K562 (cell line): ENCODE data around the gene PLXNB2. TPM values are rescaled to one million over a fixed set of nuclear protein-coding genes. Genes with fewer than 3 reads are reported as not detected.

Experiments used
- ATF7 ChIP-seq: fragments of 450-650 bp; IDR thresholded peaks from 2 replicates; pipeline ENCODE4 v1.7.1; 2014; ENCODE audit warnings: mild to moderate bottlenecking, moderate library complexity
- BRD4 ChIP-seq: fragments of 200-600 bp; sonication (generic); IDR thresholded peaks from 2 replicates; pipeline ENCODE4 v1.6.1; 2017; ENCODE audit warnings: inconsistent platforms
- CXXC5 ChIP-seq: fragments of 250-450 bp; sonication (Bioruptor Pico); IDR thresholded peaks from 2 replicates; pipeline ENCODE4 v1.8.0; 2022; ENCODE audit warnings: inconsistent platforms, mild to moderate bottlenecking, moderate library complexity
- HMG20B ChIP-seq: fragments of 250-450 bp; sonication (Bioruptor Pico); IDR thresholded peaks from 2 replicates; pipeline ENCODE4 v1.5.0; 2021; ENCODE audit warnings: mild to moderate bottlenecking
- L3MBTL2 ChIP-seq: fragments of 450-650 bp; IDR thresholded peaks from 2 replicates; pipeline ENCODE4 v1.6.1; 2016; ENCODE audit warnings: mild to moderate bottlenecking, moderate library complexity
- POLR3A ChIP-seq: IDR thresholded peaks from 2 replicates; pipeline ENCODE4 v1.6.1; 2011; ENCODE audit warnings: borderline replicate concordance, mild to moderate bottlenecking, moderate library complexity; ENCODE audit not compliant: insufficient read length, insufficient read depth; ENCODE audit errors: extremely low read depth
- RAD21 ChIP-seq, 2 experiments: fragments of 250-450 bp in 1 of 2; fragments of 450-650 bp in 1 of 2; sonication (Bioruptor Pico) in 1 of 2; formaldehyde crosslinking in 1 of 2; IDR thresholded peaks in 1 of 2; conservative IDR thresholded peaks in 1 of 2; 2 replicates each; pipeline versions ENCODE4 v1.4.0 to v1.8.0; 2020 to 2022; ENCODE audit warnings: mild to moderate bottlenecking in 2 of 2, moderate library complexity in 1 of 2
- RBBP5 ChIP-seq: fragments of 200-600 bp; sonication (generic); IDR thresholded peaks from 2 replicates; pipeline ENCODE4 v1.6.1; 2012; ENCODE audit warnings: borderline replicate concordance, mild to moderate bottlenecking, low read length, control low read depth, inconsistent platforms; ENCODE audit not compliant: insufficient read depth, poor library complexity, severe bottlenecking
- RBM39 ChIP-seq: fragments of 200-400 bp; formaldehyde crosslinking; optimal IDR thresholded peaks from 2 replicates; pipeline ENCODE3; 2018; ENCODE audit warnings: low read depth, low read length
- YBX1 ChIP-seq: fragments of 450-650 bp; IDR thresholded peaks from 2 replicates; pipeline ENCODE4 v1.7.1; 2016; ENCODE audit warnings: mild to moderate bottlenecking
- polyA plus RNA-seq, 8 experiments: library from polyadenylated mRNA; depleted of rRNA in 4 of 8; stranded (reverse) in 5 of 8; unstranded in 3 of 8; fragments of >200 nt; fragmentation: Nextera tagmentation in 2 of 8; fragmentation: Illumina TruSeq in 1 of 8; extraction: Ambion mirVana in 2 of 8; extraction: Trizol in 1 of 8; gene quantifications; 2 replicates each; pipeline versions ENCODE4 v1.2.1 to v1.2.3, GENCODE V29; 2011 to 2014; ENCODE audit warnings: inconsistent platforms in 1 of 8, missing spikeins in 1 of 8
- total RNA-seq, 7 experiments: library from RNA; depleted of rRNA in 6 of 7; stranded (reverse); fragments of >200 nt in 6 of 7; fragmentation: Illumina TruSeq in 2 of 7; extraction: Trizol in 2 of 7; gene quantifications; 2 replicates each; pipeline versions ENCODE4 v1.2.1 to v1.2.3, GENCODE V29; 2011 to 2021; ENCODE audit warnings: low replicate concordance in 1 of 7
- TF ChIP-seq, protein P1 (sequence below): sonication (generic); formaldehyde crosslinking; IDR thresholded peaks from 2 replicates; pipeline ENCODE4 v1.8.1; 2023; ENCODE audit warnings: mild to moderate bottlenecking, missing genetic modification reagents
- TF ChIP-seq, protein P2 (sequence below), 2 experiments: fragments of 450-650 bp; conservative IDR thresholded peaks; 2 replicates each; pipeline ENCODE4 v1.6.1; 2017; ENCODE audit warnings: mild to moderate bottlenecking in 2 of 2, moderate library complexity in 2 of 2
- TF ChIP-seq, protein P3 (sequence below): fragments of 450-650 bp; formaldehyde crosslinking; IDR thresholded peaks from 2 replicates; pipeline ENCODE4 v1.4.0; 2022; ENCODE audit warnings: missing genetic modification characterization
- TF ChIP-seq, protein P4 (sequence below), 2 experiments: fragments of 450-650 bp in 1 of 2; sonication (generic) in 1 of 2; formaldehyde crosslinking in 1 of 2; IDR thresholded peaks in 1 of 2; conservative IDR thresholded peaks in 1 of 2; 2 replicates each; pipeline versions ENCODE4 v1.6.1 to v1.8.1; 2016 to 2023; ENCODE audit warnings: mild to moderate bottlenecking in 2 of 2, moderate library complexity in 2 of 2, inconsistent platforms in 1 of 2, missing genetic modification reagents in 1 of 2
- TF ChIP-seq, protein P5 (sequence below): fragments of 200-800 bp; sonication (Bioruptor generic); IDR thresholded peaks from 2 replicates; pipeline ENCODE4 v1.6.1; 2017; ENCODE audit warnings: missing genetic modification characterization, missing compliant biosample characterization
- TF ChIP-seq, protein P6 (sequence below), 2 experiments: IDR thresholded peaks; 2 replicates each; pipeline ENCODE4 v1.6.1; 2011; ENCODE audit warnings: borderline replicate concordance in 1 of 2, control low read depth in 1 of 2, low read depth in 1 of 2, low read length in 1 of 2, mild to moderate bottlenecking in 1 of 2, mixed read lengths in 1 of 2, moderate library complexity in 1 of 2; ENCODE audit not compliant: insufficient read depth in 1 of 2, insufficient read length in 1 of 2, poor library complexity in 1 of 2, severe bottlenecking in 1 of 2; ENCODE audit errors: extremely low read depth in 1 of 2

The PLXNB2 gene
- total and polyA plus RNA-seq, 9 of the 15 experiments (the other 6 are each of a cell fraction or from before 2014, with no cell fraction given) = 0.15 to 45.1 (median 13.6) TPM

DNA sequence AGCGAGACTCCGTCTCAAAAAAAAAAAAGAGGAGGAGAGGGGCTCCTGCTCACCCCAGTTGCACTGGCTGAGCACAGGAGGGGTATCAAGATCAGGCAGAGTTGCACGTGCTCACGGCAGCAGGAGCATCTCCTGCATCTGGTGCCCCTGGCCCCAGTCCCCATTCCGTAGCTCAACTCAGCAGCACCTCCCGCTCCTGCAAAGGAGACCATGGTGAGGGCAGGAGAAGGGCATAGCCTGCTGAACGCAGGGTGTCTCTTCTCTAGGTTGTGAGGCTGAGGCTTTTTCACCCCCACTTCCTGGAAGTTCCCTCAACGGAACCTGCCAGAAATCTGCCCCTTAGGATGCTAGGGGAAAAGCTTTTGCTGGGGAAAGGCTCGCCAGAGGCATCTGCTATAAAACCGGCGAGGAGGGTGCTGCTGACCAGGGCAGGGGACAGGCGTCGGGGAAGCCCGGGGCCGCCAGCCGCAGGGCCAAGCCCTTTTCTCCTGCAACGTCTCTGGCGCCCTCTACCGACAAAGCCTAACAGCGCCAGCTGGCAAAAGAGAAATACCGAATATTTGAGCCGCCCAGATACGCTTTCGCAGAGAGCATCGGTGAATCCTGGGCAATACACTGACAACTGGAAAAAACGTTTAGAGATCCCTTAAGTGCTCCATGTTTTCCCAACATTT lies 34.7 kb upstream of the PLXNB2 start (continued):
- TF ChIP-seq, protein P1, sequence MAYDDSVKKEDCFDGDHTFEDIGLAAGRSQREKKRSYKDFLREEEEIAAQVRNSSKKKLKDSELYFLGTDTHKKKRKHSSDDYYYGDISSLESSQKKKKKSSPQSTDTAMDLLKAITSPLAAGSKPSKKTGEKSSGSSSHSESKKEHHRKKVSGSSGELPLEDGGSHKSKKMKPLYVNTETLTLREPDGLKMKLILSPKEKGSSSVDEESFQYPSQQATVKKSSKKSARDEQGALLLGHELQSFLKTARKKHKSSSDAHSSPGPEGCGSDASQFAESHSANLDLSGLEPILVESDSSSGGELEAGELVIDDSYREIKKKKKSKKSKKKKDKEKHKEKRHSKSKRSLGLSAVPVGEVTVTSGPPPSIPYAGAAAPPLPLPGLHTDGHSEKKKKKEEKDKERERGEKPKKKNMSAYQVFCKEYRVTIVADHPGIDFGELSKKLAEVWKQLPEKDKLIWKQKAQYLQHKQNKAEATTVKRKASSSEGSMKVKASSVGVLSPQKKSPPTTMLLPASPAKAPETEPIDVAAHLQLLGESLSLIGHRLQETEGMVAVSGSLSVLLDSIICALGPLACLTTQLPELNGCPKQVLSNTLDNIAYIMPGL (CRISPR knock-in tag) = no peak
- TF ChIP-seq, protein P2, sequence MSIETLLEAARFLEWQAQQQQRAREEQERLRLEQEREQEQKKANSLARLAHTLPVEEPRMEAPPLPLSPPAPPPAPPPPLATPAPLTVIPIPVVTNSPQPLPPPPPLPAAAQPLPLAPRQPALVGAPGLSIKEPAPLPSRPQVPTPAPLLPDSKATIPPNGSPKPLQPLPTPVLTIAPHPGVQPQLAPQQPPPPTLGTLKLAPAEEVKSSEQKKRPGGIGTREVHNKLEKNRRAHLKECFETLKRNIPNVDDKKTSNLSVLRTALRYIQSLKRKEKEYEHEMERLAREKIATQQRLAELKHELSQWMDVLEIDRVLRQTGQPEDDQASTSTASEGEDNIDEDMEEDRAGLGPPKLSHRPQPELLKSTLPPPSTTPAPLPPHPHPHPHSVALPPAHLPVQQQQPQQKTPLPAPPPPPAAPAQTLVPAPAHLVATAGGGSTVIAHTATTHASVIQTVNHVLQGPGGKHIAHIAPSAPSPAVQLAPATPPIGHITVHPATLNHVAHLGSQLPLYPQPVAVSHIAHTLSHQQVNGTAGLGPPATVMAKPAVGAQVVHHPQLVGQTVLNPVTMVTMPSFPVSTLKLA (conservative IDR thresholded peaks at IDR 0.05) = 0 out of 4 replicates have a peak, but pooled peaks of 1 of the 2 experiments have one; percentile 39
- TF ChIP-seq BRD4 (no peak), RBBP5 (no peak), RBM39 (no peak), POLR3A (no peak), L3MBTL2 (peak; percentile 27), RAD21 (CRISPR knock-in tag; conservative IDR thresholded peaks at IDR 0.05 in 1 of 2, IDR thresholded peaks at IDR 0.05 in 1 of 2) (peak; percentile 75 to 83), ATF7 (0 out of 2 replicates have a peak, but pooled peaks have one; percentile 14), CXXC5 (CRISPR knock-in tag) (no peak), HMG20B (CRISPR knock-in tag) (no peak), YBX1 (no peak)
- TF ChIP-seq, protein P3, sequence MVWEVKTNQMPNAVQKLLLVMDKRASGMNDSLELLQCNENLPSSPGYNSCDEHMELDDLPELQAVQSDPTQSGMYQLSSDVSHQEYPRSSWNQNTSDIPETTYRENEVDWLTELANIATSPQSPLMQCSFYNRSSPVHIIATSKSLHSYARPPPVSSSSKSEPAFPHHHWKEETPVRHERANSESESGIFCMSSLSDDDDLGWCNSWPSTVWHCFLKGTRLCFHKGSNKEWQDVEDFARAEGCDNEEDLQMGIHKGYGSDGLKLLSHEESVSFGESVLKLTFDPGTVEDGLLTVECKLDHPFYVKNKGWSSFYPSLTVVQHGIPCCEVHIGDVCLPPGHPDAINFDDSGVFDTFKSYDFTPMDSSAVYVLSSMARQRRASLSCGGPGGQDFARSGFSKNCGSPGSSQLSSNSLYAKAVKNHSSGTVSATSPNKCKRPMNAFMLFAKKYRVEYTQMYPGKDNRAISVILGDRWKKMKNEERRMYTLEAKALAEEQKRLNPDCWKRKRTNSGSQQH (CRISPR knock-in tag) = no peak
- TF ChIP-seq, protein P4, sequence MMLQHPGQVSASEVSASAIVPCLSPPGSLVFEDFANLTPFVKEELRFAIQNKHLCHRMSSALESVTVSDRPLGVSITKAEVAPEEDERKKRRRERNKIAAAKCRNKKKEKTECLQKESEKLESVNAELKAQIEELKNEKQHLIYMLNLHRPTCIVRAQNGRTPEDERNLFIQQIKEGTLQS (IDR thresholded peaks at IDR 0.05) = no peak
- TF ChIP-seq, protein P4 (CRISPR knock-in tag; conservative IDR thresholded peaks at IDR 0.05) = no peak
- TF ChIP-seq, protein P5, sequence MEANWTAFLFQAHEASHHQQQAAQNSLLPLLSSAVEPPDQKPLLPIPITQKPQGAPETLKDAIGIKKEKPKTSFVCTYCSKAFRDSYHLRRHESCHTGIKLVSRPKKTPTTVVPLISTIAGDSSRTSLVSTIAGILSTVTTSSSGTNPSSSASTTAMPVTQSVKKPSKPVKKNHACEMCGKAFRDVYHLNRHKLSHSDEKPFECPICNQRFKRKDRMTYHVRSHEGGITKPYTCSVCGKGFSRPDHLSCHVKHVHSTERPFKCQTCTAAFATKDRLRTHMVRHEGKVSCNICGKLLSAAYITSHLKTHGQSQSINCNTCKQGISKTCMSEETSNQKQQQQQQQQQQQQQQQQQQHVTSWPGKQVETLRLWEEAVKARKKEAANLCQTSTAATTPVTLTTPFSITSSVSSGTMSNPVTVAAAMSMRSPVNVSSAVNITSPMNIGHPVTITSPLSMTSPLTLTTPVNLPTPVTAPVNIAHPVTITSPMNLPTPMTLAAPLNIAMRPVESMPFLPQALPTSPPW = 0 out of 2 replicates have a peak, but pooled peaks have one; percentile 5
- TF ChIP-seq, protein P6, sequence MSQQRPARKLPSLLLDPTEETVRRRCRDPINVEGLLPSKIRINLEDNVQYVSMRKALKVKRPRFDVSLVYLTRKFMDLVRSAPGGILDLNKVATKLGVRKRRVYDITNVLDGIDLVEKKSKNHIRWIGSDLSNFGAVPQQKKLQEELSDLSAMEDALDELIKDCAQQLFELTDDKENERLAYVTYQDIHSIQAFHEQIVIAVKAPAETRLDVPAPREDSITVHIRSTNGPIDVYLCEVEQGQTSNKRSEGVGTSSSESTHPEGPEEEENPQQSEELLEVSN (IDR thresholded peaks at IDR 0.05; ENCODE audit: borderline replicate concordance in 1 of 2, extremely low read depth in 1 of 2, insufficient read depth in 1 of 2, insufficient read length in 1 of 2, low read depth in 1 of 2, low read length in 1 of 2, poor library complexity in 1 of 2, severe bottlenecking in 1 of 2) = peak in 1 of 2 experiments; percentile 20
